HFFc6 (cell line): ENCODE data around the gene PIK3R3. TPM values are rescaled to one million over a fixed set of nuclear protein-coding genes. Genes with fewer than 3 reads are reported as not detected.

ENCODE experiments used
- DNase-seq: peaks from one replicate; pipeline ENCODE4 v3.0.0-alpha.2; 2018
- H3K27ac Mint-ChIP-seq: 2 replicates; pipeline ENCODE4 v1.8.0; 2020; ENCODE audit warnings: mild to moderate bottlenecking, mixed read lengths
- H3K27me3 Mint-ChIP-seq: 2 replicates; pipeline ENCODE4 v1.8.0; 2021; ENCODE audit warnings: mild to moderate bottlenecking, moderate library complexity, mixed read lengths; ENCODE audit not compliant: insufficient read depth
- H3K36me3 Mint-ChIP-seq: 2 replicates; pipeline ENCODE4 v1.8.0; 2021; ENCODE audit warnings: low read depth, mixed read lengths
- H3K4me1 Mint-ChIP-seq: 2 replicates; pipeline ENCODE4 v1.8.0; 2020; ENCODE audit warnings: low read depth, mixed read lengths
- H3K4me3 Mint-ChIP-seq: 2 replicates; pipeline ENCODE4 v1.8.0; 2020; ENCODE audit warnings: mild to moderate bottlenecking, moderate library complexity, mixed read lengths
- H3K9me3 Mint-ChIP-seq: 2 replicates; pipeline ENCODE4 v1.8.0; 2020; ENCODE audit warnings: mild to moderate bottlenecking, mixed read lengths
- CTCF ChIP-seq: fragments of 200-600 bp; sonication (generic); IDR thresholded peaks from 2 replicates; pipeline ENCODE4 v1.5.0; 2021; ENCODE audit warnings: antibody characterized with exemption, mild to moderate bottlenecking
- total RNA-seq, 6 experiments: library from RNA; stranded (reverse); fragmentation: NEBNext Ultra II Directional; extraction: Animal tissue kit (Norgen Biotek cat#: 25700); gene quantifications; 2 replicates in 1 of 6; 3 replicates in 5 of 6; pipeline ENCODE4 v1.2.3, GENCODE V29; 2021

Gene PIK3R3
- total RNA-seq, 6 experiments from 2014 or later = 5.4 to 8.9 (median 6.0) TPM

- Mint-ChIP-seq H3K36me3 (no peaks in the 10 kb centered on the region), H3K4me3 (no peak overlapping the region), H3K4me1 (no peaks in the 10 kb centered on the region), H3K27ac (no peak overlapping the region), H3K9me3 (no peaks in the 10 kb centered on the region), H3K27me3 (peaks cover 8% of the 10 kb centered on the region)
- no peak for DNase-seq
- TF ChIP-seq CTCF = no peak
Observed at GRCh38 chr1:46160212-46160611, 27.8 kb upstream of the PIK3R3 start.

GRCh38 chr1:46159516-46159915, 27.1 kb upstream of the PIK3R3 start:
- no peak for DNase-seq
- Mint-ChIP-seq H3K27ac (no peak overlapping the region), H3K27me3 (peaks cover 4% of the 10 kb centered on the region), H3K9me3 (no peaks in the 10 kb centered on the region), H3K36me3 (no peaks in the 10 kb centered on the region), H3K4me3 (no peak overlapping the region), H3K4me1 (no peaks in the 10 kb centered on the region)
- TF ChIP-seq CTCF = no peak

GRCh38 chr1:46158312-46159281, 26.2 kb upstream of the PIK3R3 start:
- DNase-seq = no peak
- H3K36me3 Mint-ChIP-seq = no peaks in the 10 kb centered on the region
- H3K27me3 Mint-ChIP-seq = peaks cover 2% of the 10 kb centered on the region
- H3K27ac Mint-ChIP-seq = no peak overlapping the region
- TF ChIP-seq CTCF = no peak
- H3K9me3 Mint-ChIP-seq = no peaks in the 10 kb centered on the region
- no peak overlapping the region for H3K4me3 Mint-ChIP-seq
- H3K4me1 Mint-ChIP-seq = peaks cover 5% of the 10 kb centered on the region

GRCh38 chr1:46157916-46158311, 25.5 kb upstream of the PIK3R3 start:
- H3K4me3 Mint-ChIP-seq = no peak overlapping the region
- peaks cover 9% of the 10 kb centered on the region for H3K4me1 Mint-ChIP-seq
- no peak overlapping the region for H3K27ac Mint-ChIP-seq
- no peaks in the 10 kb centered on the region for H3K36me3 Mint-ChIP-seq
- H3K9me3 Mint-ChIP-seq = no peaks in the 10 kb centered on the region
- no peak for DNase-seq
- H3K27me3 Mint-ChIP-seq = peaks cover 2% of the 10 kb centered on the region; the same call in 1 of the 2 replicates
- TF ChIP-seq CTCF = no peak

GRCh38 chr1:46153732-46154131, 21.3 kb upstream of the PIK3R3 start:
- Mint-ChIP-seq H3K36me3 (no peaks in the 10 kb centered on the region), H3K9me3 (no peaks in the 10 kb centered on the region), H3K27ac (no peak overlapping the region; the same call in 1 of the 2 replicates), H3K4me3 (no peak overlapping the region), H3K4me1 (peaks cover 28% of the 10 kb centered on the region), H3K27me3 (0 out of 2 replicates have a peak, but pooled peaks cover 2% of the 10 kb centered on the region)
- no peak for DNase-seq
- TF ChIP-seq CTCF = no peak
